CD8-positive, alpha-beta memory T cell (primary cell): Measurements from ENCODE around the gene ITGAX. TPM values are rescaled to one million over a fixed set of nuclear protein-coding genes. Genes with fewer than 3 reads are reported as not detected.

ENCODE experiments used
- CTCF ChIA-PET: fragments of 350-600 bp; sonication (Branson Sonifier 250); formaldehyde crosslinking; loops from one replicate; lab custom pipeline; 2021; ENCODE audit warnings: antibody characterized with exemption; lab: Charles Lee
- POLR2A ChIA-PET: fragments of 350-600 bp; sonication (Branson Sonifier 250); formaldehyde crosslinking; loops from one replicate; lab custom pipeline; 2021; ENCODE audit warnings: antibody characterized with exemption; lab: Charles Lee
- DNase-seq, 5 donors: peaks; one replicate each; pipeline versions ENCODE4 v3.0.0 to v3.0.0-alpha.2; 2020 to 2022; ENCODE audit warnings: mixed read lengths in 1 of 5
- H3K27ac ChIP-seq: one replicate; pipeline ENCODE4 v1.7.0; 2013; ENCODE audit warnings: low read depth, mild to moderate bottlenecking, low read length, moderate library complexity
- H3K27me3 ChIP-seq: 2 replicates; pipeline ENCODE4 v1.7.0; 2013; ENCODE audit warnings: low read length, mild to moderate bottlenecking; ENCODE audit not compliant: insufficient read depth, poor library complexity, severe bottlenecking
- H3K36me3 ChIP-seq: 2 replicates; pipeline ENCODE4 v1.7.0; 2013; ENCODE audit warnings: mild to moderate bottlenecking, low read length, moderate library complexity; ENCODE audit not compliant: insufficient read depth
- H3K4me1 ChIP-seq: 2 replicates; pipeline ENCODE4 v1.7.0; 2013; ENCODE audit warnings: mild to moderate bottlenecking, low read length, moderate library complexity; ENCODE audit not compliant: insufficient read depth
- H3K4me3 ChIP-seq: 2 replicates; pipeline ENCODE4 v1.7.0; 2013; ENCODE audit warnings: mild to moderate bottlenecking, low read length
- H3K9me3 ChIP-seq: 2 replicates; pipeline ENCODE4 v1.7.0; 2013; ENCODE audit warnings: mild to moderate bottlenecking, low read length
- H3K27ac Mint-ChIP-seq, 8 donors: one replicate each; pipeline ENCODE4 v1.8.0; 2020 to 2021; ENCODE audit warnings: mixed read lengths in 8 of 8, mild to moderate bottlenecking in 6 of 8, inconsistent platforms in 3 of 8, moderate library complexity in 3 of 8
- H3K27me3 Mint-ChIP-seq, 2 donors: one replicate each; pipeline ENCODE4 v1.8.0; 2020 to 2021; ENCODE audit warnings: mixed read lengths in 2 of 2, mild to moderate bottlenecking in 1 of 2, moderate library complexity in 1 of 2
- H3K36me3 Mint-ChIP-seq, 3 donors: one replicate each; pipeline ENCODE4 v1.8.0; 2020 to 2021; ENCODE audit warnings: mixed read lengths in 3 of 3, inconsistent platforms in 1 of 3, mild to moderate bottlenecking in 1 of 3
- H3K4me1 Mint-ChIP-seq, 3 donors: one replicate each; pipeline ENCODE4 v1.8.0; 2020 to 2021; ENCODE audit warnings: mixed read lengths in 3 of 3, inconsistent platforms in 1 of 3, mild to moderate bottlenecking in 1 of 3
- H3K4me3 Mint-ChIP-seq, 7 donors: one replicate each; pipeline ENCODE4 v1.8.0; 2020 to 2021; ENCODE audit warnings: mixed read lengths in 7 of 7, mild to moderate bottlenecking in 6 of 7, moderate library complexity in 4 of 7, inconsistent platforms in 2 of 7
- H3K9me3 Mint-ChIP-seq, 5 donors: one replicate each; pipeline ENCODE4 v1.8.0; 2020 to 2022; ENCODE audit warnings: mixed read lengths in 5 of 5, mild to moderate bottlenecking in 3 of 5, moderate library complexity in 2 of 5, inconsistent platforms in 1 of 5
- polyA plus RNA-seq: library from polyadenylated mRNA; unstranded; fragments of 300-500 nt; fragmentation: Illumina TruSeq; gene quantifications from one replicate; pipeline ENCODE4 v1.2.3, GENCODE V29; 2021
- total RNA-seq, 2 experiments: library from RNA; stranded (reverse); gene quantifications; one replicate each; pipeline ENCODE4 v1.2.3, GENCODE V29; 2021

ITGAX gene
- total and polyA plus RNA-seq, 3 experiments from 2014 or later, result 0.46 to 2.7 (median 2.1) TPM

- Histone ChIP-seq H3K4me1 (peaks cover 8% of the 10 kb centered on the region), H3K4me3 (no peak overlapping the region), H3K36me3 (no peaks in the 10 kb centered on the region), H3K9me3 (no peaks in the 10 kb centered on the region), H3K27me3 (no peaks in the 10 kb centered on the region), H3K27ac (no peak overlapping the region)
- Mint-ChIP-seq H3K4me1 (peaks cover 18 to 22% (median 18%) of the 10 kb centered on the region in 3 donors), H3K27me3 (peaks cover 1 to 2% of the 10 kb centered on the region in 2 donors), H3K36me3 (no peaks in the 10 kb centered on the region), H3K4me3 (no peak overlapping the region), H3K9me3 (peaks cover 0 to 1% (median 0%) of the 10 kb centered on the region in 5 donors), H3K27ac (peak overlapping the region in 1 of 8 donors; percentile 23)
- ChIA-PET POLR2A (no interaction called here), CTCF (no interaction called here)
- no peak for DNase-seq
Observed at GRCh38 chr16:31380201-31380600, 25.2 kb downstream of the ITGAX start.

- H3K27ac ChIP-seq, result no peak overlapping the region
- no peaks in the 10 kb centered on the region for H3K9me3 Mint-ChIP-seq
- no peak overlapping the region for H3K4me3 ChIP-seq
- DNase-seq, result peak; percentile 37 to 75 (median 58)
- no peak overlapping the region for H3K27ac Mint-ChIP-seq
- ChIA-PET POLR2A (interaction anchor here (0.6 to 0.8 kb wide), 3 partner anchors 63 to 202 kb away, joined by 3 to 15 read pairs (median 3); partner anchors contain the start of gene FUS), CTCF (interaction anchor here (0.6 to 1.9 kb wide), 18 partner anchors 9 to 240 kb away, joined by 3 to 6 read pairs (median 3); partner anchors contain the start of genes ITGAD, PYCARD and TRIM72)
- no peaks in the 10 kb centered on the region for H3K9me3 ChIP-seq
- no peaks in the 10 kb centered on the region for H3K36me3 Mint-ChIP-seq
- H3K27me3 Mint-ChIP-seq, result peaks cover under 1 to 5% of the 10 kb centered on the region in 2 donors
- peaks cover 13 to 16% (median 16%) of the 10 kb centered on the region in 3 donors for H3K4me1 Mint-ChIP-seq
- H3K4me3 Mint-ChIP-seq, result no peak overlapping the region
- H3K36me3 ChIP-seq, result no peaks in the 10 kb centered on the region
- peaks cover under 1% of the 10 kb centered on the region for H3K4me1 ChIP-seq
- no peaks in the 10 kb centered on the region for H3K27me3 ChIP-seq
Observed at GRCh38 chr16:31382485-31383161, 27.6 kb downstream of the ITGAX start.

- ChIA-PET CTCF (interaction anchor here (1.1 to 1.4 kb wide), 2 partner anchors 58 to 243 kb away, joined by 3 to 4 read pairs; no protein-coding TSS in a partner anchor), POLR2A (no interaction called here)
- no peaks in the 10 kb centered on the region for H3K27me3 ChIP-seq
- H3K27ac Mint-ChIP-seq, result no peak overlapping the region
- no peak for DNase-seq
- H3K36me3 ChIP-seq, result no peaks in the 10 kb centered on the region
- H3K27ac ChIP-seq, result no peak overlapping the region
- H3K4me1 ChIP-seq, result no peaks in the 10 kb centered on the region
- no peaks in the 10 kb centered on the region for H3K9me3 Mint-ChIP-seq
- no peak overlapping the region for H3K4me3 ChIP-seq
- no peak overlapping the region for H3K4me3 Mint-ChIP-seq
- H3K27me3 Mint-ChIP-seq, result peaks cover 0 to 15% of the 10 kb centered on the region in 2 donors
- H3K36me3 Mint-ChIP-seq, result no peaks in the 10 kb centered on the region
- H3K9me3 ChIP-seq, result no peaks in the 10 kb centered on the region
- H3K4me1 Mint-ChIP-seq, result peaks cover 9 to 14% (median 13%) of the 10 kb centered on the region in 3 donors
Observed at GRCh38 chr16:31385680-31386079, 30.7 kb downstream of the ITGAX start.

GRCh38 chr16:31386157-31386984 lies 31.4 kb downstream of the ITGAX start:
- POLR2A ChIA-PET, result no interaction called here
- Histone ChIP-seq H3K36me3 (no peaks in the 10 kb centered on the region), H3K9me3 (no peaks in the 10 kb centered on the region), H3K4me1 (no peaks in the 10 kb centered on the region), H3K27ac (no peak overlapping the region), H3K4me3 (no peak overlapping the region), H3K27me3 (no peaks in the 10 kb centered on the region)
- peak in 1 of 5 donors; percentile 29 for DNase-seq
- Mint-ChIP-seq H3K9me3 (no peaks in the 10 kb centered on the region), H3K4me3 (peak overlapping the region in 1 of 7 donors; percentile 55), H3K36me3 (no peaks in the 10 kb centered on the region), H3K27ac (peak overlapping the region in 1 of 8 donors; percentile 13), H3K4me1 (peaks cover 9 to 14% (median 13%) of the 10 kb centered on the region in 3 donors), H3K27me3 (peaks cover 0 to 18% of the 10 kb centered on the region in 2 donors)
- CTCF ChIA-PET, result interaction anchor here (0.7 to 1.1 kb wide), 2 partner anchors 56 to 57 kb away, joined by 4 read pairs; partner anchors contain the start of gene ZNF843

- H3K36me3 Mint-ChIP-seq, result no peaks in the 10 kb centered on the region
Observed at GRCh38 chr16:31388535-31388934, 33.6 kb downstream of the ITGAX start.

GRCh38 chr16:31390504-31391041 lies 35.6 kb downstream of the ITGAX start:
- POLR2A ChIA-PET, result no interaction called here
- Histone ChIP-seq H3K4me3 (no peak overlapping the region), H3K9me3 (no peaks in the 10 kb centered on the region), H3K4me1 (no peaks in the 10 kb centered on the region), H3K36me3 (no peaks in the 10 kb centered on the region), H3K27me3 (no peaks in the 10 kb centered on the region), H3K27ac (no peak overlapping the region)
- no peak for DNase-seq
- Mint-ChIP-seq H3K27ac (no peak overlapping the region), H3K27me3 (peaks cover 2 to 20% of the 10 kb centered on the region in 2 donors), H3K4me3 (no peak overlapping the region), H3K9me3 (no peaks in the 10 kb centered on the region), H3K36me3 (no peaks in the 10 kb centered on the region), H3K4me1 (peaks cover 4 to 9% (median 9%) of the 10 kb centered on the region in 3 donors)
- CTCF ChIA-PET, result no interaction called here

More at GRCh38 chr16:31388535-31388934, 33.6 kb downstream of the ITGAX start:
- no peaks in the 10 kb centered on the region for H3K9me3 Mint-ChIP-seq
- Histone ChIP-seq H3K36me3 (no peaks in the 10 kb centered on the region), H3K27ac (no peak overlapping the region), H3K27me3 (no peaks in the 10 kb centered on the region), H3K9me3 (no peaks in the 10 kb centered on the region), H3K4me1 (no peaks in the 10 kb centered on the region), H3K4me3 (no peak overlapping the region)
- POLR2A ChIA-PET, result no interaction called here
- DNase-seq, result no peak
- peaks cover 4 to 9% (median 9%) of the 10 kb centered on the region in 3 donors for H3K4me1 Mint-ChIP-seq
- CTCF ChIA-PET, result no interaction called here
- H3K27ac Mint-ChIP-seq, result no peak overlapping the region
- peaks cover 2 to 20% of the 10 kb centered on the region in 2 donors for H3K27me3 Mint-ChIP-seq
- H3K4me3 Mint-ChIP-seq, result no peak overlapping the region

GRCh38 chr16:31393056-31393455 lies 38.1 kb downstream of the ITGAX start, which contains the start of gene ITGAD:
Gene ITGAD, plus strand, starts transcription at chr16:31393335. Its CDS starts 26 bp downstream, at chr16:31393361.
- Mint-ChIP-seq H3K36me3 (no peaks in the 10 kb centered on the region), H3K4me3 (no peak within 1 kb of the TSS), H3K27ac (peak within 1 kb of the TSS in 2 of 8 donors; percentile 17 to 24), H3K4me1 (peaks cover 0 to 3% (median 0%) of the 10 kb centered on the region in 3 donors), H3K9me3 (no peaks in the 10 kb centered on the region), H3K27me3 (peaks cover 2 to 17% of the 10 kb centered on the region in 2 donors)
- POLR2A ChIA-PET, result no interaction called here
- H3K27ac ChIP-seq, result no peak within 1 kb of the TSS
- CTCF ChIA-PET, result interaction anchor here (1.5 kb wide), 1 partner anchor 10 kb away, joined by 3 read pairs; no protein-coding TSS in a partner anchor
- H3K4me1 ChIP-seq, result no peaks in the 10 kb centered on the region
- H3K9me3 ChIP-seq, result no peaks in the 10 kb centered on the region
- DNase-seq, result peak in 1 of 5 donors; percentile 12
- H3K4me3 ChIP-seq, result no peak within 1 kb of the TSS
- no peaks in the 10 kb centered on the region for H3K27me3 ChIP-seq
- no peaks in the 10 kb centered on the region for H3K36me3 ChIP-seq
